ENCODE data around the gene SAPCD2.

DNA sequence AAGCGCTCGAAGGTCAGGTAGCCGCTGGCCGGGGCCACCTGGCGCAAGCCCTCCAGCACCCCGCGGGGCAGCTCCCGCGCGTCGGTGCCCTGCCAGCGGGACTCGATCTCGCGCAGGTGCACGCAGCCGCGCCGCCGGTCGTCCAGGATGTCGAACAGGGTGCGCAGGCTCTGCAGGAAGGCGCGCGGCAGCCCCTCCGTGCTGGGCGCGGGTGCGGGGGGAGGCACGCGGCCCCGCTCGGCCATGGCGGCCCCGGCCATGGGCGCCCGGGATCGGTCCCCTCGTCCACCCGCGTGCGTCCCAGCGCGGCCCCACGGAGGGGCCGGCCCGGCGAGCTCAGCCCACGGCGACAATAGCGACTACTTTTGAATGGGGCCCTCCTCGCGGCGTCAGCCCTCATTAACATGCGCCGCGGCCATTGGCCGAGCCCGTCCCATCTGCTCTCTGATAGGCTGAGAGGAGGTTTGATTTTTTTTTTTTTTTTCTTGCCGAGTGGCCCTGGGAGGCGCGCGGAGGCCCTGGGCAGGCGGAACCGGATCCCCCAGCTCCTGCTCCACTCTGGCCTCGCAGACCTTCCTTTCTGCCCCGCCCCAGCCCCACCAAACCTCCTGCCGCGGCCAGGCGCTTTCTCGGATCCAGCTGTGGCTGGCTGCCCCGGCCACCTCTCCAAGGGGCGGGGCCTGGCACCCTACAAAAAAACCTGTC lies at the start of gene SAPCD2:
- TF ChIP-seq ZNF274 (IDR thresholded peaks at IDR 0.05; ENCODE audit: low read depth, low read length) (no peak), YY1 (IDR thresholded peaks at IDR 0.05; ENCODE audit: insufficient read depth, insufficient read length) (no peak), SUZ12 (IDR thresholded peaks at IDR 0.05; ENCODE audit: extremely low read depth, insufficient read depth, insufficient read length) (no peak)

Measured in NT2/D1 (cell line).